ENCODE results near the gene RAB36. TPM values are rescaled to one million over a fixed set of nuclear protein-coding genes. Genes with fewer than 3 reads are reported as not detected.

RAB36 gene
- total RNA-seq, 1 experiment from 2014 or later, result 1.4 TPM

DNA sequence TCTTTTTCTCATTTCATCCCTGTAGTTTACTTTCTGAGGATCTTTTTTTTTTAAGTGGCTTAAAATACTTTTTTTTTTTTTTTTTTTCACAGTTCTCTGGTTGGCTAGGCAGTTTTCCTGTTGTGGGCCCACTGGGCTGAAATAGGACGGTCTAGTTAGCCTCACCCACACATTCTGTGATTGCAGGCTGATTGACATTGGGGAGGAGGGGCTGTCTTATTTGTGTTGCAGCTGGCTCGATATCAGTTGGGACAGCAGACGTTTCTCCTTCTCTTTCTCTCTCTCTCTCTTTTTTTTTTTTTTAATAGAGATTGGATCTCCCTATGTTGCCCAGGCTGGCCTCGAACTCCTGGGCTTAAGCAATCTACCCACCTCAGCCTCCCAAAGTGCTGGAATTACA is 41.9 kb downstream of the RAB36 start:
- Histone ChIP-seq H2BK15ac (ENCODE audit: low read depth, low read length) (no peak overlapping the region), H4K91ac (ENCODE audit: insufficient read length, low read depth, low read length) (no peak overlapping the region), H3K18ac (ENCODE audit: insufficient read length, low read depth, low read length) (no peak overlapping the region), H2BK20ac (ENCODE audit: low read depth, low read length, poor library complexity, severe bottlenecking) (no peak overlapping the region), H3K14ac (ENCODE audit: insufficient read depth, low read length) (no peak overlapping the region), H4K20me1 (ENCODE audit: control insufficient read depth, insufficient read depth, insufficient read length) (peaks cover 2% of the 10 kb centered on the region), H2AK5ac (ENCODE audit: insufficient read length, low read length) (no peak overlapping the region), H4K5ac (ENCODE audit: insufficient read length, low read depth, low read length) (no peak overlapping the region), H3K79me2 (ENCODE audit: insufficient read depth, low read length) (peaks cover 65% of the 10 kb centered on the region; the same call in 1 of the 2 replicates), H3K27ac (ENCODE audit: insufficient read length, low read depth, low read length) (no peak overlapping the region), H2BK5ac (ENCODE audit: insufficient read length, low read length) (no peak overlapping the region), H2BK120ac (ENCODE audit: low read depth, low read length, poor library complexity, severe bottlenecking) (no peak overlapping the region), H3K9me3 (ENCODE audit: control insufficient read depth, low read depth, low read length) (no peaks in the 10 kb centered on the region), H3T11ph (ENCODE audit: low read length) (no peak overlapping the region), H3K4me1 (ENCODE audit: insufficient read depth, low read length) (peaks cover 11% of the 10 kb centered on the region; the same call in 1 of the 2 replicates), H3K79me1 (ENCODE audit: insufficient read depth, low read depth, low read length, poor library complexity, severe bottlenecking) (peaks cover 9% of the 10 kb centered on the region), H3K23me2 (ENCODE audit: insufficient read length, low read depth, low read length, poor library complexity, severe bottlenecking) (peaks cover 11% of the 10 kb centered on the region), H2AFZ (ENCODE audit: low read length) (no peak overlapping the region), H3K4me2 (ENCODE audit: insufficient read depth, insufficient read length, low read length) (no peak overlapping the region), H4K8ac (replicated peaks; ENCODE audit: insufficient read length, low read depth, low read length) (no peak overlapping the region), H3K56ac (ENCODE audit: insufficient read length, low read depth, low read length) (no peak overlapping the region), H2BK12ac (ENCODE audit: insufficient read length, low read depth, low read length) (no peak overlapping the region), H3K4ac (ENCODE audit: low read depth, low read length) (no peak overlapping the region), H3K27me3 (ENCODE audit: insufficient read depth, low read length) (no peaks in the 10 kb centered on the region; the same call in 1 of the 2 replicates), H3K23ac (ENCODE audit: insufficient read length, low read depth, low read length) (no peak overlapping the region), H3K9ac (ENCODE audit: extremely low read depth, insufficient read length, low read length) (no peak overlapping the region)
- no CpG with 5 or more reads among the region's 4 CpGs for WGBS (ENCODE audit: extremely low coverage, insufficient read length, low lambda C conversion rate)
- no peak for DNase-seq
- Mint-ChIP-seq H3K36me3 (ENCODE audit: insufficient read depth in 1 of 3, low read depth in 3 of 3) (peaks cover 17 to 55% (median 31%) of the 10 kb centered on the region in 3 experiments), H3K27me3 (ENCODE audit: low read depth) (peaks cover 2% of the 10 kb centered on the region), H3K27ac (no peak overlapping the region), H3K4me1 (peaks cover 66 to 79% of the 10 kb centered on the region in 2 experiments), H3K9me3 (no peaks in the 10 kb centered on the region; a peak in 1 of 5 replicates), H3K4me3 (no peak overlapping the region)
- TF ChIP-seq, protein P1, sequence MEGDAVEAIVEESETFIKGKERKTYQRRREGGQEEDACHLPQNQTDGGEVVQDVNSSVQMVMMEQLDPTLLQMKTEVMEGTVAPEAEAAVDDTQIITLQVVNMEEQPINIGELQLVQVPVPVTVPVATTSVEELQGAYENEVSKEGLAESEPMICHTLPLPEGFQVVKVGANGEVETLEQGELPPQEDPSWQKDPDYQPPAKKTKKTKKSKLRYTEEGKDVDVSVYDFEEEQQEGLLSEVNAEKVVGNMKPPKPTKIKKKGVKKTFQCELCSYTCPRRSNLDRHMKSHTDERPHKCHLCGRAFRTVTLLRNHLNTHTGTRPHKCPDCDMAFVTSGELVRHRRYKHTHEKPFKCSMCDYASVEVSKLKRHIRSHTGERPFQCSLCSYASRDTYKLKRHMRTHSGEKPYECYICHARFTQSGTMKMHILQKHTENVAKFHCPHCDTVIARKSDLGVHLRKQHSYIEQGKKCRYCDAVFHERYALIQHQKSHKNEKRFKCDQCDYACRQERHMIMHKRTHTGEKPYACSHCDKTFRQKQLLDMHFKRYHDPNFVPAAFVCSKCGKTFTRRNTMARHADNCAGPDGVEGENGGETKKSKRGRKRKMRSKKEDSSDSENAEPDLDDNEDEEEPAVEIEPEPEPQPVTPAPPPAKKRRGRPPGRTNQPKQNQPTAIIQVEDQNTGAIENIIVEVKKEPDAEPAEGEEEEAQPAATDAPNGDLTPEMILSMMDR (conservative IDR thresholded peaks at IDR 0.05), result no peak
